Activated CD8-positive, alpha-beta memory T cell treated with anti-CD3 and anti-CD28 coated beads for 4 hours (primary cell): ENCODE results near the gene ATR.
"Not testable (repeated sequence)": the region's sequence is repeated elsewhere in the genome, so short reads cannot be mapped to it uniquely, and the experiment has no call there.

ENCODE experiments used
- DNase-seq, 2 donors: peaks; one replicate each; pipeline ENCODE4 v3.0.0-alpha.2; 2020; ENCODE audit warnings: low read depth in 2 of 2

Gene ATR

DNA sequence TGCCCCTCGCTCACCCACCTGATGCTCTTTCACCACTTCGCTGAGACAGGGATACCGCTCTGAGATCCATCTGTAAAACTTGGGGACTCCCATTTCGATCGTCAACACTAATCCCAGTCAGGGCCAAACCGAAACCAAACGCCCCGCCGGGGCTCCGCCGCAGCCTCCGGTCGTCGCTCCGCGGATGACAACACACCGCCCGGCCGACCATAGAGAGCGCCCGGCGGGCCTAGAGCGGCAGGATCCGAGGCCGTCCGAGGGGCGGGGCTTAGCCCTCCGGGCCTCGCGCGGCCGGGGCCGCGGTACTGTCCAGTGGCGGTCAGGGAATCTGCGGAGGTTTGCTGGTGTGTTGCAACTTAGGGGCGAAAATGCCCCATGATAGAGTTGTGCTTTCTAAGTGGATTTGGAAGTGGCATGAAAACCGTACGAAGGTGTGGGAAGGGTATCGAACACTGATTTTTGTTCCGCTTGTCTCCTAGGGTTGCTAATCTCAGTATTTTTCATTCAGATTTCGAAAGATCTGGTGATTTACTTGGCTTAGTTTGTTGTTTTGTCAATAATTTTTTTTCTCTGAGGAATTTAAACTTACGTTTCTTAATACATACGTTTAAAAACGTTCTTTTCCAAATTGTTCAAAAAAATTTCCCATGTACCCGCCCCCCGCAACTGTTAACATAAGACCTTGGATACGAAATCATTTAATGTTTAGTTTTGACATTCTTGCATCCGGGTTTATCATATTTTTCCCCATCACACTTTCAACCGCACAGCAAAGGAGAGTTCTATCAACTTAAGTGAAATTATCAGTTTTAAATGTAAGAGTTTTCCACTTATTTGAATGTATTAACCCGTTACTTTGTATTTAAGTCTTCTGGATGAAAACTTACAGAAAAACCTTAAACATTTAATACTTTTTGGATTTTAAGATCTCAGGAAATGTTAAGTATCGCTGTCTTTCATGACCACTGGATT lies 130.4 kb downstream of the ATR start, which contains the start of gene XRN1:
TSS of gene XRN1 (minus strand) at position 186 of the 972 bp plus-strand sequence. CDS start at position 93, 93 bp downstream.
- peak; percentile 85 to 87 for DNase-seq

DNA sequence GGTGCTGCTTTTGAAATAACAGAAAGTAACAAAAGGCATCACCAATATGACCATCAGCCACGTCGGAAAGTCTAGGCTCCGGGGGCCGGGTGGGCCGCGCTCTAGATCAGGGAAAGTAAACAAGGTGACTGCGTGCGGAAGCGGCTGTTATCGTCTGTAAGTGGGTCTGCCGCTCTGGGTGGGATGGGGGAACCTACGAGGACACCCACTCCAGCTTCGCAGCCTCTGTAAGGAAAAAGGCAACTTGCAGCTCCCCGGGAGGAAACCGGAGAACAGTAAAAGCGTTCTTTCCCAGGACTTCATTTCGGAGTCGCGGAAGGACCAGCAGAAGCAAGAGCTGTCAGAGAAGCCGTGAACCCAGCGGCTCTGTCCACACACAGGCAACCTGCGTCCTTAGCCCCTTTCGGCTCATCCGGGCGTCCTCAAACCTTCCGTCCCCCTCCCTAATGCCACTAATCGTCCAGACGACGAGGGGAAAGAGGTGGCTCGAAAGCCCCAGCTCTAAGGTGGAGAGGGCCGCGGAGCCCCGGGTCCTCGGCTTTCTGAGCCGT lies 131.2 kb downstream of the ATR start:
- DNase-seq = peak; percentile 5 to 9

DNA sequence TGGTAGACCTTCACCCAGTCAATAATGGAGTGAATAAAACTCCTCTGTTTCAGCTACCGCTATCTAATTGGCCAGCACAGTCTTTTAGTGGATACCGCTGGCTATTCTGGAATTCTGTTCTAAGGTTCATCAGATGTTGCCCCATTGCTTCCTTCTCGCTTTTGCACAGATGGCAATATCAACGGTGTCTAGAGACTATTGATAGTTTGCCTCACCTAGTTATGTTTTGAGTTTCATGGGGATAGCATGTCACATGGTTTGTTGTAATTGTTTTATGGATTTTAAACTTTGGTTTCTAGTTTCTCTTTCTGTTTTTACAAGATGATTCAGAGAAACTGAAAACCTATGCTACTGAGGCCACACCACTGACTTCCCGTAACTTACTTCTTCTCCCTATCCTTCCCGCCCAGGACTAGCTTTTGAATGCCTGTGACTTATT lies 132.7 kb downstream of the ATR start:
- DNase-seq = no peak

DNA sequence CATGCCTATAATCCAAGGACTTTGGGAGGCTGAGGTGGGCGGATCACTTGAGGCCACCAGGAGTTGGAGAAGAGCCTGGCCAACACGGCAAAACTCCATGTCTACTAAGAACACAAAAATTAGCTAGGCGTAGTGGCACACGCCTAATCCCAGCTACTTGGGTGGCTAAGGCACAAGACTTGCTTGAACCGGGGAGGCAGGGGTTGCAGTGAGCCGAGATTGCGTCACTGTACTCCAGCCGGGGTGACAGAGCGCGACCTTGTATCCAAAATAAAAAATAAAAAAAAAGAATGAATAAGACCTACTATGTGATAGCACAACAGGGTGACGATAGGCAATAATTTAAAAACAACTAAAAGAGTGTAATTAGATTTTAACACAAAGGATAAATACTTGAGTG lies 134.2 kb downstream of the ATR start:
- no peak for DNase-seq

DNA sequence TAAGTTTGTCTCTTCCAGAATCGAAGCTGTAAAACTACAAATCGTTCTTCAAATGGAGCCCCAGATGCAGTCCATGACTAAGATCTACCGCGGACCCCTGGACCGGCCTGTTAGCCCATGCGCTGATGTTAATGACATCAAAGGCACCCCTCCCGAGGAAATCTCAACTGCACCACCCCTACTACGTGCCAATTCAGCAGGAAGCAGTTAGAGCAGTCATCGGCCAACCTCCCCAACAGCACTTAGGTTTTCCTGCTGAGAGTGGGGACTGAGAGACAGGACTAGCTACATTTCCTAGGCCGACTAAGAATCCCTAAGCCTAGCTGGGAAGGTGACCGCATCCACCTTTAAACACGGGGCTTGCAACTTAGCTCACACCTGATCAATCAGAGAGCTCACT lies 135.5 kb downstream of the ATR start:
- not testable (repeated sequence) for DNase-seq

DNA sequence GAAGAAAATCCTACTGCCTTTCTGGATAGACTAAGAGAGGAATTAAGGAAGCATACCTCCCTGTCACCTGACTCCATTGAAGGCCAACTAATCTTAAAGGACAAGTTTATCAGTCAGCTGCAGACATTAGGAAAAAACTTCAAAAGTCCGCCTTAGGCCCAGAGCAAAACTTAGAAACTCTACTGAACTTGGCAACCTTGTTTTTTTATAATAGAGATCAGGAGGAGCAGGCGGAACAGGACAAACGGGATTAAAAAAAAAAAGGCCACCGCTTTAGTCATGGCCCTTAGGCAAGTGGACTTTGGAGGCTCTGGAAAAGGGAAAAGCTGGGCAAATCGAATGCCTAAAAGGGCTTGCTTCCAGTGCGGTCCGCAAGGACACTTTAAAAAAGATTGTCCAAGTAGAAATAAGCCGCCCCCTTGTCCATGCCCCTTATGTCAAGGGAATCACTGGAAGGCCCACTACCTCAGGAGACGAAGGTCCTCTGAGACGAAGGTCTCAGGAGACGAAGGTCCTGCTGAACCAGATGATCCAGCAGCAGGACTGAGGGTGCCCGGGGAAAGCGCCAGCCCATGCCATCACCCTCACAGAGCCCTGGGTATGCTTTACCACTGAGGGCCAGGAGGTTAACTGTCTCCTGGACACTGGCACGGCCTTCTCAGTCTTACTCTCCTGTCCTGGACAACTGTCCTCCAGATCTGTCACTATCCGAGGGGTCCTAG lies 138.9 kb downstream of the ATR start:
- not testable (repeated sequence) for DNase-seq

GRCh38 chr3:142438096-142438495 lies 140.4 kb downstream of the ATR start:
- DNase-seq = not testable (repeated sequence)

GRCh38 chr3:142436951-142437585 lies 141.5 kb downstream of the ATR start:
- no peak for DNase-seq

DNA sequence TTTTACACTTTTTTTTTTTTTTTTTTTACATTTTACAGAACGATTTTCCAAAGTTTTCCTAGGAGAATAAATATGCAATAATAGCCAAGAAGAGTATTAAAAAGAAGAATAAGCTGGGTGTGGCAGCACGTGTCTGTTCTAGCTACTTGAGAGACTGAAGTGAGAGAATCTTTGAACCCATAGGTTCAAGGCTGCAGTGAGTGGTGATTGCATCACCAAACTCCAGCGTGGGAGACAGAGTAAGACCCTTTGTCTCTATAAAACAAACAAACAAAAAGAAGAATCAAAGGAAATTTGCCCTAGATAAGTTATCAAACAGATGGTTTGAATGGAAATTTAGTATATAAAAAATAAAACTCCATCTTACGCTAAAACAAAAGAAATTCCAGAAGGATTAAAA lies 144.0 kb downstream of the ATR start:
- no peak for DNase-seq

DNA sequence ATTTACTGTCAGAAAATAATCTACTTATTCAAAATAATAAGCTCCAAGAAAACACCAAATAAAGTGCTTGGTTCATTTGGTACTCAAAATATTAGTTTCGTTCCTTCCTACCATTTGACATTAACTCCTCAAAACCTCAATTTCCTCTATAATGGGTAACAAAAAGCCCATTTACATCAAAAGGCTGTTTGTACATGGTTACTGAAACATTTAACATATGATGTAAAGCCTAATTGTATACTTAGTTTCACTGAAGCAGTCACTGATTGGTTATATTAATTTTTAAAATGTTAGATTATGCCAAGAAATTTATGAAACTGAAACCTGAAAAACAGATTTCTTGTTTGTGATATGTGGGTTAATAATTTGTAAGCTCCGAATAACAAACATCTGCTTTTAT lies 145.4 kb downstream of the ATR start:
- DNase-seq = no peak

DNA sequence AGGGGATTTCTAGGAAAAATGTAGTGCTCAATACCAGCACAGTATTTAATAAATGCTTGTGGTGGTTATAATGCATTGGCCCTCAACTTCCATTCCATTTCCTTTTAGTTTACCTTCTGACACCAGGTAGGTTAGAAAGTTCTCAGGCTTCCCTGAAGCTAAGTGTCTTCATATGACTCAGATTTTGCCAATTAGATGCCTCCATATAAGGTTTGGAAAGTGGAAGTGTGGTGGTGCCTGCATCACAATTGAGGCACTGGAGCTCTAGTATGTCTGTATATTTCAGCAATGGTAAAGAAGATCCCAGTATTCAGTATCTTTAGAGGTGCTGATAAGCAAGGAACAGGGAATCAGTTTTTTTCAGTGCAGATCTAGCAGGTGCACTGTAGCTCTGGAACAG lies 149.0 kb downstream of the ATR start:
- DNase-seq = no peak

- DNase-seq = no peak
Measured at GRCh38 chr3:142424754-142425153, 153.8 kb downstream of the ATR start.

- DNase-seq = no peak
Measured at GRCh38 chr3:142418926-142419592, 159.5 kb downstream of the ATR start.

- no peak for DNase-seq
Measured at GRCh38 chr3:142417302-142417701, 161.2 kb downstream of the ATR start.

DNA sequence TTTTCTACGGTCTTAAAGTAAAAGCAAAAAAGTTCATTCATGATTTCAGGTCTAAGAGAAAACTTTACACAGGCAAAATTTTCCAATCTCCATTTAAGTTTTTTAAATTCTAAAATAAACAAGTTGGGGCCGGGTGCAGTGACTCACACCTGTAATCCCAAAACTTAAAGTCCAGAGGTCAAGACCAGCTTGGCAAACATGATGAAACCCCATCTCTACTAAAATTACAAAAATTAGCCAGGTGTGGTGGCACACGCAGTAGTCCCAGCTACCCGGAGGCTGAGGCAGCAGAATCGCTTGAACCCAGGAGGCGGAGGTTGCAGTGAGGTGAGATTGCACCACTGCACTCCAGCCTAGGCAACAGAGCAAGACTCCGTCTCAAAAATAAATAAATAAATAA lies 178.0 kb downstream of the ATR start:
- not testable (repeated sequence) for DNase-seq
